GM12891 (cell line): ENCODE results near the gene MTCL1.

Experiments
- DNase-seq: peaks from one replicate; pipeline ENCODE4 v3.0.0; 2011; ENCODE audit warnings: low spot score; ENCODE audit not compliant: insufficient read length
- FAIRE-seq: peaks from 2 replicates; lab custom pipeline; 2011; peaks lifted over from hg19 to GRCh38; lab: Jason Lieb, UNC
- PAX5 ChIP-seq: IDR thresholded peaks from 2 replicates; pipeline ENCODE4 v1.6.1; 2011; ENCODE audit warnings: low read length, moderate library complexity, mild to moderate bottlenecking; ENCODE audit not compliant: insufficient read depth, severe bottlenecking
- POLR2A ChIP-seq: IDR thresholded peaks from 2 replicates; pipeline ENCODE4 v1.6.1; 2011; ENCODE audit warnings: low read depth, low read length, control low read depth
- POLR2AphosphoS5 ChIP-seq: IDR thresholded peaks from 2 replicates; pipeline ENCODE4 v1.6.1; 2011; ENCODE audit warnings: low read depth, low read length, control low read depth
- POU2F2 ChIP-seq: IDR thresholded peaks from 2 replicates; pipeline ENCODE4 v1.6.1; 2011; ENCODE audit warnings: low read depth, mild to moderate bottlenecking, control low read depth, low read length, moderate library complexity
- SPI1 ChIP-seq: IDR thresholded peaks from 2 replicates; pipeline ENCODE4 v1.6.1; 2011; ENCODE audit warnings: low read depth, low read length, control low read depth
- TAF1 ChIP-seq: IDR thresholded peaks from 2 replicates; pipeline ENCODE4 v1.6.1; 2011; ENCODE audit warnings: low read depth, low read length, control low read depth

Gene MTCL1

DNA sequence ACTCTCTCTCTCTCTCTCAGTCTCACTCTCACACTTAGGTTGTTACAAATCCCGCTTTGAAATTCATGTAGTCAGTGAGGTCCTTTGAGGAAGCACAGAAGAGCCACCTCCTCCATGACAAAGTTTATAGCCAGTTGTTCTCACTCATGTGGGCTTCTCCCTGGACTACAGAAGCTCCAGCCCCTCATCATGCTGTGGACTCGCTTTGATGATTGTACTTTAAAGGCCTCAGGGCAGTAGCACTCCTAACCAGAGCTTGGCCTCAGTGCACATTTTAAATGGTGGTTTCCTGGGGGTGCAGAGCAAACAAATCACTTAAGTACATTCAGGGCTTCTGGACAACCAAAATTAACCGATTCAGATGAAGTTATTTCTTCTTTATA lies 115.7 kb downstream of the MTCL1 start:
- TF ChIP-seq POLR2A = no peak
- no peak for FAIRE-seq
- no peak for DNase-seq

DNA sequence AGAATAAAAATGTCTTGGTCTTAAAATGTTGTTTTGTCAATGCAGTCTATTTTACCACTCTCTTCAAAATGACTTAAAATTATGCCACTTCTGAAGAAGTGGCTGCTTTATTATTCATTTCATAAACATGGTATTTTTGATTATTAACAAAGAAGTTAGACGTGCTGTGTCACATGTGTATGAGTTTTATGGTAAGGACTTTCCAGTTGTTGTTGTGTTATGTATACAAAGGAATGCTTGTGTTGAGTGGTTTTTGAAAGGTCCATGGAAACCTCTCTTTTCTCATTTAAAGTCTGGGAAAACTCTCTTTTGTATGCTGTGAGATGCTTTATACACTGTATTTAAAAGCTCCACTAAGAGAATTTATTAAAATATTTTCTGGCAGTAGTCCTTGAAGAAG lies 116.2 kb downstream of the MTCL1 start:
- FAIRE-seq (no peak), DNase-seq (no peak)

DNA sequence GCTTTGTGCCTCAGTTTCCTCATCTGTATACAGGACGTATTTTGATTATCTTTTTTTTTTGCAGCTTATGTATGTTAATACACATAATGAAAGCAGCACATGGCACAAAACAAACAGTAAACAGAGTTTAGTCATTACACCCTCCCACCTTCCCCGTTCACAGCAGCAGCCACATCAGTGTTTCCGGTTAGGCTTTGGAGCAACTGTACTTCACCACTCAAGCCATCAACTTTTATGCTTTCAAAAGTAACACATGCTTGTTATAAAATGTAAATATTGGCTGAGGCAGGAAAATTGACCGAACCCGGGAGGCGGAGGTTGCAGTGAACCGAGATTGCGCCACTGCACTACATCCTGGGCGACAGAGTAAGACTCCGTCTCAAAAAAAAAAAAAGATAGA lies 117.3 kb downstream of the MTCL1 start:
- no peak for FAIRE-seq
- no peak for DNase-seq
- TF ChIP-seq POLR2A (no peak), TAF1 (no peak), PAX5 (no peak), POLR2AphosphoS5 (no peak), SPI1 (no peak), POU2F2 (no peak)

More for the DNA sequence above, 116.2 kb downstream of the MTCL1 start:
- TF ChIP-seq POU2F2 (no peak), POLR2A (no peak), POLR2AphosphoS5 (no peak), SPI1 (no peak), TAF1 (no peak), PAX5 (no peak)

DNA sequence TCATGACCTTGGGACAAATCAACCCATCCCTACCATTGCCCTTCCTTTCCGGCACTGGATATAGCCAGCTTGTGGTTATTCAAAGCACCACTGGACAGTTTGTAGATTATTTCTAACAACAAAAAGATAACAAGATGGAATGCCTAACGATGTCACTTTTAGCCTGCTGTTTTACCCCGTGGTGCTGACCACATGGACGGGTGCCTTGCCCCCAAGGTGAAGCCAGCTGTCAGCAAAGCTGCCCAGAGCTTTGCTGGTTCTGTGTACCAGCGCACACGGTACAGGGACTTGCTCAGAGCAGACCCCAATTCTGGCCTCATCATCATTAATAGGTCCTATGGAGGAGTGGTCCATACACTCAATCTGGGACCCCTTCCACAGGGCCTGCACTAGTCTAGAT lies 118.2 kb downstream of the MTCL1 start:
- FAIRE-seq = no peak
- no peak for TF ChIP-seq POU2F2
- TF ChIP-seq PAX5 = no peak
- no peak for TF ChIP-seq POLR2A
- TF ChIP-seq TAF1 = no peak
- TF ChIP-seq POLR2AphosphoS5 = no peak
- TF ChIP-seq SPI1 = no peak
- no peak for DNase-seq

DNA sequence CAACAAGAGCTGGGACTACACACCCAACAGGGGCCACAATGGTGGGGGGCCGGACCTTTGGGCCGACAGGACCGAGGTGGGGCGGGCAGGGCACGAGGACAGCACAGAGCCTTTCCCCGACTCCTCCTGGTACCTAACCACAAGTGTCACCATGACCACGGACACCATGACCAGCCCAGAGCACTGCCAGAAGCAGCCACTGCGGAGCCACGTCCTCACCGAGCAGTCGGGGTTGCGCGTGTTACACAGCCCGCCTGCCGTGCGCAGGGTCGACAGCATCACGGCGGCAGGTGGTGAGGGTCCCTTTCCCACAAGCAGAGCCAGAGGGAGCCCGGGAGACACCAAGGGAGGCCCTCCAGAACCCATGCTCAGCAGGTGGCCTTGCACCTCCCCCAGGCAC lies 119.5 kb downstream of the MTCL1 start:
- no peak for TF ChIP-seq POU2F2
- no peak for TF ChIP-seq PAX5
- TF ChIP-seq POLR2A = no peak
- no peak for TF ChIP-seq SPI1
- TF ChIP-seq TAF1 = no peak
- no peak for TF ChIP-seq POLR2AphosphoS5
- FAIRE-seq (no peak), DNase-seq (no peak)

DNA sequence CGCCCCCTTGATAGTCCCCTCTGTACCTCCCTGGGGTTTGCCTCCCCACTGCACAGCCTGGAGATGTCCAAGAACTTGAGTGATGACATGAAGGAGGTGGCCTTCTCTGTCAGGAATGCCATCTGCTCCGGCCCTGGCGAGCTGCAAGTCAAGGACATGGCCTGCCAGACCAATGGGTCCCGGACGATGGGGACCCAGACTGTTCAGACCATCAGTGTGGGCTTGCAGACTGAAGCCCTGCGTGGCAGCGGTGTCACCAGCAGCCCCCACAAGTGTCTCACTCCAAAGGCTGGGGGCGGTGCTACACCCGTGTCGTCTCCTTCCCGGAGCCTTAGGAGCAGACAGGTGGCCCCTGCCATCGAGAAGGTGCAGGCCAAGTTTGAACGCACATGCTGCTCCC lies 119.9 kb downstream of the MTCL1 start:
- DNase-seq = no peak
- no peak for TF ChIP-seq POLR2AphosphoS5
- no peak for TF ChIP-seq PAX5
- TF ChIP-seq POU2F2 = no peak
- TF ChIP-seq TAF1 = no peak
- TF ChIP-seq SPI1 = no peak
- TF ChIP-seq POLR2A = no peak
- FAIRE-seq = no peak

DNA sequence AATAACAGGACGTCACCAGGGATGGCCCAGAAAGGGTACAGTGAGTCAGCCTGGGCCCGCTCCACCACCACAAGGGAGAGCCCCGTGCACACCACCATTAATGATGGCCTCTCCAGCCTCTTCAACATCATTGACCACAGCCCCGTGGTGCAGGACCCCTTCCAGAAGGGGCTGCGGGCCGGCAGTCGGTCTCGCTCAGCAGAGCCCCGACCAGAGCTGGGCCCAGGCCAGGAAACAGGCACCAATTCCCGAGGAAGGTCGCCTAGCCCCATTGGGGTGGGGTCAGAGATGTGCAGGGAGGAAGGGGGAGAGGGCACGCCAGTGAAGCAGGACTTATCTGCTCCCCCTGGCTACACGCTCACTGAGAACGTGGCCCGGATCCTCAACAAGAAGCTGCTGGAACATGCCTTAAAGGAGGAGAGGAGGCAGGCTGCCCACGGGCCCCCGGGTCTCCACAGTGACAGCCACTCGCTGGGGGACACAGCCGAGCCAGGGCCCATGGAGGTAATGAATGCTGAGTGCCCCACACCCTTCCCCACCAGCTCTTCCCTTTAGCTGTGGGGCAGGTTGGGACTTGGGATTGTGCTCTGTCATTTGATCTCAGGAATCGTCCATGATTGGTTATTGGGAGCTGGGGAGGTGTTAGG lies 120.5 kb downstream of the MTCL1 start:
- no peak for DNase-seq
- TF ChIP-seq TAF1 (no peak), PAX5 (no peak), POLR2AphosphoS5 (no peak), POLR2A (no peak), SPI1 (no peak), POU2F2 (no peak)
- FAIRE-seq = no peak

DNA sequence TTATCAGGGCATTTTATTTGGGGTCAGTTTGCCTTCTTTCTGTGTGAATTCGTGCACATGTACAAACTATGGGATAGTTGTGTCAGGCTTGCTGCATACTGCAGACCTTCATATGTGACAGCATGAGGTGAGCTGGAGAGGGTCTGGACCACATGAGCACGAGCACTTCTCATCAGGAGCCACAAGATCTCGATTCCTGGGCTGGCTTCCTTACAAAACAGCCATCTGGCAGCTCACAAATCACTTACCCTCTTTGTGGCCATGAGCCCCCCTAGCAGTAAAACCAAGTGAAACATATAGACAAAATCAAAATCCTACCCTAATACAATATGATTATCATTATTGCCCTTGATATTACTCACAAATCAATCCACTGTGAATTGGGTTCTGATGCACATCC lies 121.2 kb downstream of the MTCL1 start:
- no peak for TF ChIP-seq POLR2A
- TF ChIP-seq POU2F2 = no peak

DNA sequence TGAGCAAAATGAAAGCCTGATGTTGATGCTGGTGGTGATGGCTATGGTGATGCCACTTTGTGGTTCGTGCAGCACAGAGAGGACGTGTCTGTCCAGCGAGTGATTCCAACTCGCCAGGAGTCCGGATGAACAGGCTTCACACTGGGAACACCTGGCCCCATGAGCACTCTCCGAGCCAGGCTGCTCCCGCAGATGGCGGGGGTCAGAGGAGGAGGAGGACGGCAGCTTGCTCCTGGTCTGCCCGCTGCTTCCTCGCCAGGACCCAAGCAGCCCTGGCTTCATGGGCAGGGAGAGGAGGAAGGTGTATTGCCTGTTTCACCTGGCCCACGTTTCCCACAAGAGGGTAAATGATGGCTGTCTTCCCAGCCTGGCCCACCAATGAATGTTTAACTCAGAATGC lies 121.6 kb downstream of the MTCL1 start:
- TF ChIP-seq POU2F2 = no peak
- no peak for TF ChIP-seq POLR2A
- TF ChIP-seq POLR2AphosphoS5 = no peak
- no peak for TF ChIP-seq SPI1
- no peak for TF ChIP-seq TAF1
- TF ChIP-seq PAX5 = no peak
- DNase-seq = no peak
- no peak for FAIRE-seq

More for the DNA sequence above, 121.2 kb downstream of the MTCL1 start:
- FAIRE-seq (no peak), DNase-seq (no peak)

DNA sequence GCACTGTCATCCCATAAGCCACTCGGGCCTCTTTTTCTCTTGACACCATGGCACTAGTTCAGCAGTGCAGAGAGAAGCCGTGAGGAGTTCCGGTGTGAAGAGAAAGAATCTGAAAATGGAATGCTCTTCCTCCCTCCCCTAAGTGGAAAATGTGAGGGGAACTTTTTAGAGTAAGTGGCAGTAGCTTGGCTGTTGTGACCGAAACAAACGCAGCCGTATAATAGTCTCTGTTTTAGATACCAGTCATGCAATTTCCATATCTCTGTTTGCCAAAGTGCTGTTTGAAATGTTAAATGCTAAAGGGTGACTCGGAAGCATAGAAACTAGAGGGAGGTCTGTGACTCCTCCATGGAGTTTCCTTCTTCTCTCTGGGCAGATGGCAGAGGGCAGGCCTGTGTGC lies 122.9 kb downstream of the MTCL1 start:
- TF ChIP-seq TAF1 (no peak), POLR2A (no peak), POU2F2 (no peak), SPI1 (no peak), PAX5 (no peak), POLR2AphosphoS5 (no peak)
- no peak for DNase-seq
- FAIRE-seq = no peak

DNA sequence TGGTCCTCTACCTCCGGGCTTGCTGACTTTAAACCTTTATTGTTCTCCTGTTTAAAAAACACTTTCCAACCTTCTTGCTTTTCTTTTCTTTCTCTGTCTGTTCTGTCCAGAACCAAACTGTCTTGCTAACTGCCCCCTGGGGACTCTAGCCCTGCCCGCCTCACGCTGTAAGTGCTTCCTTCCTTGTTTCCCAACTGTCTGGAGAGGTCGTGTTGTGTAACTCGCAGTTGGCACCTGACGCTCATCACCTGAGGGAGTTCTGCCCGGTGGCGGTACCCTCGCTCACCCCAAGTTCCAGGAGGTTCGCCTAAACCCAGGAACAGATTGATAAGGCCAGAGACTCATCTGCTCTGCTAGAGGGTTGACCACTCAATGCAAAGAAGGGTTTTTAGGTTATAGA lies 123.4 kb downstream of the MTCL1 start:
- TF ChIP-seq PAX5 (no peak), TAF1 (no peak), POU2F2 (no peak), POLR2A (no peak), POLR2AphosphoS5 (no peak)
- FAIRE-seq (no peak), DNase-seq (no peak)
